BE2C (cell line): ENCODE results near the gene GPR25.

ENCODE experiments used
- DNase-seq: peaks from one replicate; pipeline ENCODE4 v3.0.0-alpha.2; 2020
- H3K27me3 ChIP-seq: fragments of 250-450 bp; sonication (Bioruptor Pico); 2 replicates; pipeline ENCODE4 v1.5.1; 2020; ENCODE audit warnings: mild to moderate bottlenecking
- H3K36me3 ChIP-seq: fragments of 250-450 bp; sonication (Bioruptor Pico); 2 replicates; pipeline ENCODE4 v1.5.1; 2020; ENCODE audit warnings: mild to moderate bottlenecking
- H3K4me1 ChIP-seq: fragments of 250-450 bp; sonication (Bioruptor Pico); 2 replicates; pipeline ENCODE4 v1.5.1; 2020
- H3K4me3 ChIP-seq: 2 replicates; pipeline ENCODE4 v1.5.1; 2011; ENCODE audit warnings: low read depth, low read length
- H3K9me3 ChIP-seq: fragments of 250-450 bp; sonication (Bioruptor Pico); 2 replicates; pipeline ENCODE4 v1.5.1; 2020
- TF ChIP-seq, protein P1 (sequence below): IDR thresholded peaks from 2 replicates; pipeline ENCODE4 v1.5.1; 2012; ENCODE audit warnings: mild to moderate bottlenecking, low read depth, low read length

GPR25 gene

DNA sequence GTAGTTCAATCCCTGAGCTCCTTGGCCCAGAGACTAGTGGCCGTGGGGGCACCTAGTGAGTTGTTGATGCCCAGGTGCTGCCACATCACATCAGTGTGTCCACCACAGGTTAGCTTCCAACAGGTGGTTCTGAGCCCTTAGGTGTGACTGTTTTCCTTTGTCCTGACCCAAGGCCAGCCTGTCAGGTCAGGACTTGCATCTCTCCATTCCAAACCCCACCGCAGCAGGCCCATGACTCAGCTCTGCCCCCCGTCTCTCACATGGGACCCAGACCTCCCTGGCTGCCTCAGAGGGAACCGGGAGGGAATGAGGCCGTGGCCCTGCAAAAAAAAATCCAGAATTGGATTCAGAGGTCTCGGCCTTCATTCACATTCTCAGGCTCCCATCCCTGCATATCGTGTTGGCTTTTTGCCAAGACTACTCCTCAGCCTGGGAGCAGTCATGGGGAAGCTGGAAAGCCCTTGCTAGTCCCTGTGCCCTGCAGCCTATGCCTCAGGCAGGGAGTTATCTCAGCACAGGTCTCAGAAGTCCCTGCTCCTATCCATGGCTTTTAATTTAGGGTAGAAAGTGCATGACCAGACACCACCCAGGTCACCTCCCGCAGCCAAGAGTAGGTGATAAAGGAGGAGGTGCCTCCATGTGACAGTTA, 29.1 kb downstream of the GPR25 start:
- H3K4me1 ChIP-seq, result no peaks in the 10 kb centered on the region
- TF ChIP-seq, protein P1, sequence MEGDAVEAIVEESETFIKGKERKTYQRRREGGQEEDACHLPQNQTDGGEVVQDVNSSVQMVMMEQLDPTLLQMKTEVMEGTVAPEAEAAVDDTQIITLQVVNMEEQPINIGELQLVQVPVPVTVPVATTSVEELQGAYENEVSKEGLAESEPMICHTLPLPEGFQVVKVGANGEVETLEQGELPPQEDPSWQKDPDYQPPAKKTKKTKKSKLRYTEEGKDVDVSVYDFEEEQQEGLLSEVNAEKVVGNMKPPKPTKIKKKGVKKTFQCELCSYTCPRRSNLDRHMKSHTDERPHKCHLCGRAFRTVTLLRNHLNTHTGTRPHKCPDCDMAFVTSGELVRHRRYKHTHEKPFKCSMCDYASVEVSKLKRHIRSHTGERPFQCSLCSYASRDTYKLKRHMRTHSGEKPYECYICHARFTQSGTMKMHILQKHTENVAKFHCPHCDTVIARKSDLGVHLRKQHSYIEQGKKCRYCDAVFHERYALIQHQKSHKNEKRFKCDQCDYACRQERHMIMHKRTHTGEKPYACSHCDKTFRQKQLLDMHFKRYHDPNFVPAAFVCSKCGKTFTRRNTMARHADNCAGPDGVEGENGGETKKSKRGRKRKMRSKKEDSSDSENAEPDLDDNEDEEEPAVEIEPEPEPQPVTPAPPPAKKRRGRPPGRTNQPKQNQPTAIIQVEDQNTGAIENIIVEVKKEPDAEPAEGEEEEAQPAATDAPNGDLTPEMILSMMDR, result no peak
- DNase-seq, result peak; percentile 42
- H3K9me3 ChIP-seq, result no peaks in the 10 kb centered on the region
- no peaks in the 10 kb centered on the region for H3K36me3 ChIP-seq
- H3K27me3 ChIP-seq, result no peaks in the 10 kb centered on the region
- H3K4me3 ChIP-seq, result no peak overlapping the region

DNA sequence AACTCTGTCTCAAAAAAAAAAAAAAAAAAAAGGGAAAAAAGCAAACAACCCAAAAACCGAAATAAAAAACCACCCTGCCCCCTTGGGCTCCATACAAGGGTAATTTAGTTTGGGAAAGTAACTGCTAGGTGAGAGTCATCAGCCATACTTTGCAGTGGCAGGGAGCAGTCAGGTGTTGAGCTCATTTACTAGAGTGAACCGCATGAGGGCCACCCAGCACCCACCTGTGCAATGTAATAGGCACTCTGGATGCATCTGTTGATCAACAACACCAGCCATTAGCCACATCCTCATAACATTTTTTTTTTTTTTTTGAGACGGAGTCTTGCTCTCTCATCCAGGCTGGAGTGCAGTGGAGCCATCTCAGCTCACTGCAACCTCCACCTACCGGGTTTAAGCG, 31.0 kb downstream of the GPR25 start:
- DNase-seq, result no peak
- H3K4me3 ChIP-seq, result no peak overlapping the region
- TF ChIP-seq, protein P1, result no peak
- no peaks in the 10 kb centered on the region for H3K36me3 ChIP-seq
- no peaks in the 10 kb centered on the region for H3K4me1 ChIP-seq
- no peaks in the 10 kb centered on the region for H3K9me3 ChIP-seq
- no peaks in the 10 kb centered on the region for H3K27me3 ChIP-seq

DNA sequence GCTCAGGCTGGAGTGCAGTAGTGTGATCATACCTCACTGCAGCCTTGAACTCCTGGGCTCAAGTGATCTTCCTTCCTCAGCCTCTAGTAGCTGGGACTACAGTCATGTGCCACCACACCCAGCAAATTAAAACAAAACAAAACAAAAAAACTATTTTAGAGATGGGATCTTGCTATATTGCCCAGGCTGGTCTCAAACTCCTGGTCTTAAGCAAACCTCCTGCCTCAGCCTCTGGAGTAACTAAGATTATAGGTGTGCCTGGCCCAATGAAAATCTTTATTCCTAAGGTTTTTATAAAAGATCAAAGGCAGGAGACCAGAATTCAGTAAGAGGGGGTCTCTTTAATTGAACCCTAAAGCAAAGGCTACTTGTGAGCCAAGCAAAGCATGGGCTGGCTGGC, 32.0 kb downstream of the GPR25 start:
- TF ChIP-seq, protein P1, result no peak
- no peak overlapping the region for H3K4me3 ChIP-seq
- no peaks in the 10 kb centered on the region for H3K9me3 ChIP-seq
- H3K4me1 ChIP-seq, result no peaks in the 10 kb centered on the region
- DNase-seq, result no peak
- no peaks in the 10 kb centered on the region for H3K36me3 ChIP-seq
- H3K27me3 ChIP-seq, result no peaks in the 10 kb centered on the region

DNA sequence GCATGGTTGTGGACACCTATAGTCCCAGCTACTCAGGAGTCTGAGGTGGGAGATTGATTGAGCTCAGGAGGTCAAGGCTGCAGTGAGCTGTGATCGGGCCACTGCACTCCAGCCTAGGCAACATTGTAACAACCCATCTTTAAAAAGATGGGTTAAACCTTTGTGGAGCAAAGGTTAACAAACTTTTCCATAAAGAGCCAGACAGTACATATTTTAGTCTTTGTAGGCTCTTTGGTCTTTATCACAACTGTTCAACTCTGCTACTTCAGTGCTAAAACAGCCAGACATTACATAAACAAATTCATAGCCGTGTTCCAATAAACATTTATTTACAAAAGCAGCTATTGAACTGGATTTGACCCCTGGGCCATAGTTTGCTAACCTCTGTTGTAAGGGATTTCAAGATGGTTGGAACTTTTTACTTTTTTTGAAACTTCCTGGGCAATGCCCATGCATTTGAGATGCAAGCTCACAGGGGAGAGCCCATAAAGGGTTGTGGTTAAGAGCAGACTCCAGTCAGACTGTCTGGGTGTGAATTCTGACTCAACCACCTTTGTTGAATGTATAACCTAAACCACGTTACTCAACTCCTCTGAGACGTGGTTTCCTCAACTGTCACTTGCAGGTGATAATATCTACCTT, 32.8 kb downstream of the GPR25 start:
- DNase-seq, result no peak
- Histone ChIP-seq H3K27me3 (no peaks in the 10 kb centered on the region), H3K36me3 (no peaks in the 10 kb centered on the region), H3K4me3 (no peak overlapping the region), H3K9me3 (no peaks in the 10 kb centered on the region), H3K4me1 (no peaks in the 10 kb centered on the region)
- TF ChIP-seq, protein P1, result no peak

DNA sequence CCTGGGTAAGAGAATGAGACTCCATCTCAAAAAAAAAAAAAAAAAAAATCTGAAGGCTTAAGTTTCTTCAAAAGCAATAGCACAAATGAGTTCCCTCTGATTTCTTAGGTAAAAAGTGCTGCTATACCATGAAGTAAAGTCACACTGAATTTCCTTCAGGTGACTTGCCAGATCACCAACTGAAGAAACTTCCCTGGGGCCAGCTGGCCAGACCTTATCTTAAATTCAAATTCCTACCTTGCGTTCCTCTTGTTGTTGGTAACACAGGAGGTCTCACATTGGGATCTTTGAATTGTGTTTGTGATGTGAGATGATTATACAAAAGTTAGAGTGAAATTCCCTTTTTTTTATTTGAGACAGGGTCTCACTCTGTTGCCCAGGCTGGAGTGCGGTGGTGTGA, 33.7 kb downstream of the GPR25 start:
- no peaks in the 10 kb centered on the region for H3K9me3 ChIP-seq
- H3K27me3 ChIP-seq, result no peaks in the 10 kb centered on the region
- H3K36me3 ChIP-seq, result no peaks in the 10 kb centered on the region
- no peaks in the 10 kb centered on the region for H3K4me1 ChIP-seq
- DNase-seq, result no peak
- H3K4me3 ChIP-seq, result no peak overlapping the region
- TF ChIP-seq, protein P1, result no peak

DNA sequence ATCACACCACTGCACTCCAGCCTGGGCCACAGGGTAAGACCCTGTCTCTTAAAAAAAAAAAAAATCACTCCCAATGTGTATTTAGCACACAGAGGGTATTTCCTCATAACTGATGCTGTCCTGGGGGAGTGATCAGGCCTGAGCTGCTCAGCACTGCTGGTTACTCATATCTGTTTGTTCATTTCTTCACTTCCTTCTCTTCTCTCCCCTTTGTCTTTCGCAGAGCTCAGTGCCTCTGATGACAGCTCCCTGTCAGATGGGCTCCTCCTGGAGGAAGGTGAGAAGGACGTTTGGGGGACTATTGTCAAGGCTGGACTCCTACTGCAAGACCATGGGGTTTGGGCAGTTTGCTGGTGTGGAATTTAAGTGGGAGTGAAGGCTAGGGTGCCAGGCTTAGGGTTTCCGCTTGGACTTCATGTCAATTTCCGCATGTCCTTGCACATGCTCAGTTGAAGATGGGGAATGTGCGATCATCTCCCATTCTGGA, 34.9 kb downstream of the GPR25 start:
- H3K4me3 ChIP-seq, result no peak overlapping the region
- H3K36me3 ChIP-seq, result no peaks in the 10 kb centered on the region
- DNase-seq, result no peak
- TF ChIP-seq, protein P1, result no peak
- H3K9me3 ChIP-seq, result no peaks in the 10 kb centered on the region
- H3K4me1 ChIP-seq, result no peaks in the 10 kb centered on the region
- H3K27me3 ChIP-seq, result no peaks in the 10 kb centered on the region
